ENCODE measurements around the gene OPCML. TPM values are rescaled to one million over a fixed set of nuclear protein-coding genes. Genes with fewer than 3 reads are reported as not detected.

OPCML gene
- total and polyA plus RNA-seq, 2 donors (not counting 1 experiment from before 2014, with no cell fraction given), result not detected

DNA sequence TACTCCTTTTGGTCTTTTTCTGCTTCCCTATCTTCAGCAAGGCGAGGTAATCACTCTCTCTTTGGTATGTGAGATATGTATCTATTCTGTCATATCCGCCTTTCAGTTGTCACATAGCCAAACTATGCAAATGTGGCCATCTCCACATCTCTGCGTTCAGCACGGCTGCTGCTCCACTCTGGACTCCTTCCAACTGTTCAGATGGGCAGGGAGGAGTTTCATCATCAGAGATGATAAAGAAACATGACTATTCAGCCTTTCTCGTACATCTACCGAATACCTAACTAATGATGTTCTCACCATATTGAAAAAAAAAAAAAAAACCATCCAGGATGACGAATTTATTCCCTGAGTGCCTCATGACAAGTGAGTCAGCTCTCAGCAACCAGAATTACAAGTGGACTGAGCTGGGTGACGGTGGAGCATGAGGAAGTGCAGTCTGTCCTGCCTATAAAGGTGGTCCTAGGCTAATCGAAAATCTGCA, 899.6 kb downstream of the OPCML start:
- ChIA-PET CTCF (no interaction called here), POLR2A (no interaction called here)
- DNase-seq, result no peak
- H2AFZ ChIP-seq (ENCODE audit: insufficient read depth, low read depth, low read length, poor library complexity, severe bottlenecking), result no peak overlapping the region
- no peaks in the 10 kb centered on the region for H3K36me3 ChIP-seq (replicated peaks in 1 of 2; ENCODE audit: control extremely low read depth in 1 of 2, control insufficient read depth in 1 of 2, extremely low read depth in 1 of 2, insufficient read depth in 2 of 2, low read length in 1 of 2)
- H3K9ac ChIP-seq (ENCODE audit: low read length), result no peak overlapping the region
- H3K27ac Mint-ChIP-seq, result no peak overlapping the region
- intact Hi-C loops (cut with micrococcal nuclease), result no loop called here
- no peak overlapping the region for H3K4me3 Mint-ChIP-seq
- H3K27me3 Mint-ChIP-seq, result no peaks in the 10 kb centered on the region
- no peaks in the 10 kb centered on the region for H3K4me1 Mint-ChIP-seq
- ATAC-seq (ENCODE audit: low read depth), result no peak
- H3K27me3 ChIP-seq (replicated peaks in 1 of 4; ENCODE audit: control extremely low read depth in 1 of 4, control insufficient read depth in 3 of 4, insufficient read depth in 4 of 4, low read length in 3 of 4), result no peaks in the 10 kb centered on the region
- WGBS (ENCODE audit: insufficient coverage), result 60% methylated on average over 2 of the region's 9 CpGs
- no peaks in the 10 kb centered on the region for H3K4me1 ChIP-seq (ENCODE audit: control insufficient read depth in 2 of 2, insufficient read depth in 2 of 2, low read length in 2 of 2)
- TF ChIP-seq EZH2 (IDR thresholded peaks at IDR 0.05; ENCODE audit: borderline replicate concordance, insufficient read depth, low read depth, low read length, poor library complexity, severe bottlenecking), result no peak
- TF ChIP-seq, protein P1, sequence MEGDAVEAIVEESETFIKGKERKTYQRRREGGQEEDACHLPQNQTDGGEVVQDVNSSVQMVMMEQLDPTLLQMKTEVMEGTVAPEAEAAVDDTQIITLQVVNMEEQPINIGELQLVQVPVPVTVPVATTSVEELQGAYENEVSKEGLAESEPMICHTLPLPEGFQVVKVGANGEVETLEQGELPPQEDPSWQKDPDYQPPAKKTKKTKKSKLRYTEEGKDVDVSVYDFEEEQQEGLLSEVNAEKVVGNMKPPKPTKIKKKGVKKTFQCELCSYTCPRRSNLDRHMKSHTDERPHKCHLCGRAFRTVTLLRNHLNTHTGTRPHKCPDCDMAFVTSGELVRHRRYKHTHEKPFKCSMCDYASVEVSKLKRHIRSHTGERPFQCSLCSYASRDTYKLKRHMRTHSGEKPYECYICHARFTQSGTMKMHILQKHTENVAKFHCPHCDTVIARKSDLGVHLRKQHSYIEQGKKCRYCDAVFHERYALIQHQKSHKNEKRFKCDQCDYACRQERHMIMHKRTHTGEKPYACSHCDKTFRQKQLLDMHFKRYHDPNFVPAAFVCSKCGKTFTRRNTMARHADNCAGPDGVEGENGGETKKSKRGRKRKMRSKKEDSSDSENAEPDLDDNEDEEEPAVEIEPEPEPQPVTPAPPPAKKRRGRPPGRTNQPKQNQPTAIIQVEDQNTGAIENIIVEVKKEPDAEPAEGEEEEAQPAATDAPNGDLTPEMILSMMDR (IDR thresholded peaks at IDR 0.05), result no peak
- peaks cover 6% of the 10 kb centered on the region for H3K9me3 Mint-ChIP-seq (ENCODE audit: insufficient read depth)
- no peak overlapping the region for H3K4me2 ChIP-seq (replicated peaks; ENCODE audit: low read depth, low read length, poor library complexity, severe bottlenecking)
- H3K9me3 ChIP-seq (ENCODE audit: control extremely low read depth in 1 of 3, control insufficient read depth in 2 of 3, insufficient read depth in 1 of 3, low read length in 2 of 3), result peaks cover 0 to 6% (median 0%) of the 10 kb centered on the region in 3 donors
- H3K27ac ChIP-seq (ENCODE audit: low read length in 2 of 2), result no peak overlapping the region
- H3K4me3 ChIP-seq (ENCODE audit: control extremely low read depth in 1 of 5, extremely low read depth in 1 of 5, insufficient read depth in 1 of 5, low read depth in 2 of 5, low read length in 4 of 5), result no peak overlapping the region
- H3K79me2 ChIP-seq (ENCODE audit: control insufficient read depth, insufficient read depth, low read length), result no peaks in the 10 kb centered on the region
- no peaks in the 10 kb centered on the region for H4K20me1 ChIP-seq (ENCODE audit: control insufficient read depth, insufficient read depth, low read length, poor library complexity, severe bottlenecking)

- Mint-ChIP-seq H3K4me1 (no peaks in the 10 kb centered on the region), H3K4me3 (no peak overlapping the region), H3K27ac (no peak overlapping the region), H3K9me3 (ENCODE audit: insufficient read depth) (peaks cover 7% of the 10 kb centered on the region), H3K27me3 (no peaks in the 10 kb centered on the region)
- DNase-seq, result no peak
- H2AFZ ChIP-seq (ENCODE audit: insufficient read depth, low read depth, low read length, poor library complexity, severe bottlenecking), result no peak overlapping the region
- H3K9ac ChIP-seq (ENCODE audit: low read length), result no peak overlapping the region
- H3K79me2 ChIP-seq (ENCODE audit: control insufficient read depth, insufficient read depth, low read length), result no peaks in the 10 kb centered on the region
- ATAC-seq (ENCODE audit: low read depth), result no peak
- intact Hi-C loops (cut with micrococcal nuclease), result no loop called here
- H3K36me3 ChIP-seq (replicated peaks in 1 of 2; ENCODE audit: control extremely low read depth in 1 of 2, control insufficient read depth in 1 of 2, extremely low read depth in 1 of 2, insufficient read depth in 2 of 2, low read length in 1 of 2), result no peaks in the 10 kb centered on the region
- no peak overlapping the region for H3K4me3 ChIP-seq (ENCODE audit: control extremely low read depth in 1 of 5, extremely low read depth in 1 of 5, insufficient read depth in 1 of 5, low read depth in 2 of 5, low read length in 4 of 5)
- H3K27ac ChIP-seq (ENCODE audit: low read length in 2 of 2), result no peak overlapping the region
- POLR2A ChIA-PET, result no interaction called here
- H3K4me1 ChIP-seq (ENCODE audit: control insufficient read depth in 2 of 2, insufficient read depth in 2 of 2, low read length in 2 of 2), result no peaks in the 10 kb centered on the region
- H4K20me1 ChIP-seq (ENCODE audit: control insufficient read depth, insufficient read depth, low read length, poor library complexity, severe bottlenecking), result no peaks in the 10 kb centered on the region
- no peaks in the 10 kb centered on the region for H3K27me3 ChIP-seq (replicated peaks in 1 of 4; ENCODE audit: control extremely low read depth in 1 of 4, control insufficient read depth in 3 of 4, insufficient read depth in 4 of 4, low read length in 3 of 4)
- WGBS (ENCODE audit: insufficient coverage), result no CpG with 5 or more reads among the region's 4 CpGs
- CTCF ChIA-PET, result no interaction called here
- H3K9me3 ChIP-seq (ENCODE audit: control extremely low read depth in 1 of 3, control insufficient read depth in 2 of 3, insufficient read depth in 1 of 3, low read length in 2 of 3), result peaks cover 0 to 6% (median 0%) of the 10 kb centered on the region in 3 donors
- TF ChIP-seq, protein P1 (IDR thresholded peaks at IDR 0.05), result no peak
- no peak for TF ChIP-seq EZH2 (IDR thresholded peaks at IDR 0.05; ENCODE audit: borderline replicate concordance, insufficient read depth, low read depth, low read length, poor library complexity, severe bottlenecking)
- no peak overlapping the region for H3K4me2 ChIP-seq (replicated peaks; ENCODE audit: low read depth, low read length, poor library complexity, severe bottlenecking)
These were observed 900.3 kb downstream of the OPCML start for GRCh38 chr11:132631989-132632388.
